OCI-LY7 (cell line): Measurements from ENCODE around the gene UBTF.
"Not testable (repeated sequence)": the region's sequence is repeated elsewhere in the genome, so short reads cannot be mapped to it uniquely, and the experiment has no call there.

ENCODE experiments used
- EZH2phosphoT487 ChIP-seq: fragments of 200-600 bp; sonication (generic); IDR thresholded peaks from 2 replicates; pipeline ENCODE4 v1.6.1; 2018; ENCODE audit warnings: low read depth, borderline replicate concordance, mild to moderate bottlenecking, mixed run types, antibody characterized with exemption, low read length, moderate library complexity, mixed read lengths
- TF ChIP-seq, protein P1 (sequence below): fragments of 200-600 bp; sonication (generic); conservative IDR thresholded peaks from 2 replicates; pipeline ENCODE4 v1.5.1; 2014; ENCODE audit warnings: mild to moderate bottlenecking, antibody characterized with exemption, low read length, moderate library complexity, mixed read lengths

- TF ChIP-seq, protein P1, sequence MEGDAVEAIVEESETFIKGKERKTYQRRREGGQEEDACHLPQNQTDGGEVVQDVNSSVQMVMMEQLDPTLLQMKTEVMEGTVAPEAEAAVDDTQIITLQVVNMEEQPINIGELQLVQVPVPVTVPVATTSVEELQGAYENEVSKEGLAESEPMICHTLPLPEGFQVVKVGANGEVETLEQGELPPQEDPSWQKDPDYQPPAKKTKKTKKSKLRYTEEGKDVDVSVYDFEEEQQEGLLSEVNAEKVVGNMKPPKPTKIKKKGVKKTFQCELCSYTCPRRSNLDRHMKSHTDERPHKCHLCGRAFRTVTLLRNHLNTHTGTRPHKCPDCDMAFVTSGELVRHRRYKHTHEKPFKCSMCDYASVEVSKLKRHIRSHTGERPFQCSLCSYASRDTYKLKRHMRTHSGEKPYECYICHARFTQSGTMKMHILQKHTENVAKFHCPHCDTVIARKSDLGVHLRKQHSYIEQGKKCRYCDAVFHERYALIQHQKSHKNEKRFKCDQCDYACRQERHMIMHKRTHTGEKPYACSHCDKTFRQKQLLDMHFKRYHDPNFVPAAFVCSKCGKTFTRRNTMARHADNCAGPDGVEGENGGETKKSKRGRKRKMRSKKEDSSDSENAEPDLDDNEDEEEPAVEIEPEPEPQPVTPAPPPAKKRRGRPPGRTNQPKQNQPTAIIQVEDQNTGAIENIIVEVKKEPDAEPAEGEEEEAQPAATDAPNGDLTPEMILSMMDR: not testable (repeated sequence)
- not testable (repeated sequence) for TF ChIP-seq EZH2phosphoT487
Observed at GRCh38 chr17:44237886-44238285, 18.4 kb upstream of the UBTF start.
